Fibroblast of pulmonary artery (primary cell): ENCODE measurements around the gene NTM.

Source experiments
- DNase-seq: peaks from one replicate; pipeline ENCODE4 v3.0.0-alpha.2; 2010; ENCODE audit warnings: low read depth
- H3K4me3 ChIP-seq: replicated peaks from 2 replicates; pipeline ENCODE4 v1.5.1; 2011; ENCODE audit warnings: low read depth, mild to moderate bottlenecking, control low read depth, low read length, moderate library complexity
- CTCF ChIP-seq: IDR thresholded peaks from 2 replicates; pipeline ENCODE4 v1.5.1; 2011; ENCODE audit warnings: mild to moderate bottlenecking, control low read depth, low read length, inconsistent platforms; ENCODE audit errors: missing control alignments

The NTM gene

DNA sequence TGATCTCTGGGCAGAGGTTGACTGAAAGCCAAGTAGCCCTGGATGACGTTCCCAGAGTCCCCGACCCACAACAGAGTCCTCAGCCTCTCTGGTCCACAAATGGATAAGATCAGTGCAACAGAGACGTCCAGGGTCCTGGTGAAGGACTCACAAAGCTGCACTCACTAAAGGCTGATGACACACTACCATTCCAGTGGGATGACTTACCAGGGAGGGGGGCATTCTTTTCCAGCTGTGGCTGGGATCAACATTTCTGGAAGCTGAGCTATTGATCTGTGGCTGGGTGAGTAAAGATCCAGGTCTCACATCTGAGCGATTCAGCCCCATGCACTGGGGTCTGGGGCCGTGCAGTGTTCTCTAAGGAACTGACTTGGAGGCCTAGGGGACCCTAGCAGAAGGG, 296.2 kb downstream of the NTM start:
- H3K4me3 ChIP-seq, result no peak overlapping the region
- no peak for DNase-seq
- no peak for TF ChIP-seq CTCF

GRCh38 chr11:131667566-131667965, 297.2 kb downstream of the NTM start:
- no peak overlapping the region for H3K4me3 ChIP-seq
- no peak for TF ChIP-seq CTCF
- DNase-seq, result no peak

- peak; percentile 73 for TF ChIP-seq CTCF
- DNase-seq, result peak; percentile 44
Observed at GRCh38 chr11:131668500-131669400, 298.3 kb downstream of the NTM start.

GRCh38 chr11:131669401-131669780, 299.0 kb downstream of the NTM start:
- DNase-seq, result no peak
- TF ChIP-seq CTCF, result no peak

More at GRCh38 chr11:131668500-131669400, 298.3 kb downstream of the NTM start:
- H3K4me3 ChIP-seq, result no peak overlapping the region

GRCh38 chr11:131670876-131671275, 300.5 kb downstream of the NTM start:
- no peak for TF ChIP-seq CTCF
- no peak for DNase-seq
- H3K4me3 ChIP-seq, result no peak overlapping the region

More at GRCh38 chr11:131669401-131669780, 299.0 kb downstream of the NTM start:
- no peak overlapping the region for H3K4me3 ChIP-seq

GRCh38 chr11:131671320-131671719, 300.9 kb downstream of the NTM start:
- DNase-seq, result no peak
- TF ChIP-seq CTCF, result no peak
- H3K4me3 ChIP-seq, result no peak overlapping the region

DNA sequence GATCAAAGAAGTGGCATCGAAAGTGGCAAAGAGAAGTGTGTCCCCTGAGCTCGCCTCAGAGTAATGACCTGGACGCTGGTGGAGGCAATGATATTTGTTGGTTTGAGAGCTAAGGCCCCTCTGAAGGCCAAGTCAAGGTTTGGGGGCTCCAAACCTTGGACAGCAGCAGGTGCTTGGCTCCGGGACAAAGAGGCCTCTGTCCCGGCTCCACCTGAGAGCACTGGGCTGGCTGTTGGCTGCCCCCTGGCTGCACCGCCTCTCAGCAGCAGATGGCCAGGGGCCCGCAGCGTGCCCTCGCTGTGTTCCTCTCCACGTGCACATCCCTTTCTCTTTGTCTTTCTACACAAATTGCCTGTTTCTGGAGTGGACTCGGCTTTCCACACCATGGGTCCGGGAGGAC, 301.3 kb downstream of the NTM start:
- no peak overlapping the region for H3K4me3 ChIP-seq
- no peak for DNase-seq
- no peak for TF ChIP-seq CTCF
